ENCODE measurements around the gene NDUFS6. TPM values are rescaled to one million over a fixed set of nuclear protein-coding genes. Genes with fewer than 3 reads are reported as not detected.

The NDUFS6 gene
- total and polyA plus RNA-seq, 4 donors, result 18.0 to 67.9 (median 39.6) TPM

GRCh38 chr5:1785984-1786383 lies 15.2 kb upstream of the NDUFS6 start:
- Histone ChIP-seq H3K36me3 (ENCODE audit: control insufficient read depth in 4 of 4, insufficient read depth in 4 of 4, low read length in 4 of 4) (no peaks in the 10 kb centered on the region), H3K9ac (ENCODE audit: insufficient read depth in 1 of 2, low read length in 2 of 2) (no peak overlapping the region), H3K27ac (ENCODE audit: low read depth in 1 of 2, low read length in 1 of 2) (no peak overlapping the region), H3K9me3 (ENCODE audit: control insufficient read depth in 4 of 4, insufficient read depth in 3 of 4, low read length in 3 of 4) (peaks cover 0 to 3% (median 0%) of the 10 kb centered on the region in 4 donors), H3K27me3 (ENCODE audit: control insufficient read depth in 3 of 3, insufficient read depth in 3 of 3, low read length in 2 of 3) (peaks cover 0 to 4% (median 0%) of the 10 kb centered on the region in 3 donors), H3K4me3 (no peak overlapping the region), H3K4me1 (ENCODE audit: control insufficient read depth in 5 of 5, insufficient read depth in 5 of 5, low read length in 5 of 5) (peaks cover 0 to 14% (median 4%) of the 10 kb centered on the region in 5 donors)
- no peak for TF ChIP-seq CTCF (IDR thresholded peaks at IDR 0.05; ENCODE audit: control extremely low read depth, extremely low read depth)
- ATAC-seq (ENCODE audit: insufficient read depth, low FRiP score) (no peak), DNase-seq (peak in 1 of 3 donors; percentile 9)
- 92 to 94% methylated on average over 13 of the region's 13 CpGs for WGBS, 2 donors

GRCh38 chr5:1786621-1787471 lies 14.4 kb upstream of the NDUFS6 start:
- Histone ChIP-seq H3K36me3 (ENCODE audit: control insufficient read depth in 4 of 4, insufficient read depth in 4 of 4, low read length in 4 of 4) (no peaks in the 10 kb centered on the region), H3K9ac (ENCODE audit: insufficient read depth in 1 of 2, low read length in 2 of 2) (no peak overlapping the region), H3K4me3 (no peak overlapping the region), H3K9me3 (ENCODE audit: control insufficient read depth in 4 of 4, insufficient read depth in 3 of 4, low read length in 3 of 4) (peaks cover 0 to 3% (median 0%) of the 10 kb centered on the region in 4 donors), H3K27ac (ENCODE audit: low read depth in 1 of 2, low read length in 1 of 2) (no peak overlapping the region), H3K4me1 (ENCODE audit: control insufficient read depth in 5 of 5, insufficient read depth in 5 of 5, low read length in 5 of 5) (peaks cover 0 to 14% (median 4%) of the 10 kb centered on the region in 5 donors), H3K27me3 (ENCODE audit: control insufficient read depth in 3 of 3, insufficient read depth in 3 of 3, low read length in 2 of 3) (peaks cover 0 to 4% (median 0%) of the 10 kb centered on the region in 3 donors)
- DNase-seq (peak in 1 of 3 donors; percentile 10), ATAC-seq (ENCODE audit: insufficient read depth, low FRiP score) (no peak)
- 87 to 95% methylated on average over 28 to 29 of the region's 29 CpGs for WGBS, 2 donors
- TF ChIP-seq CTCF (IDR thresholded peaks at IDR 0.05; ENCODE audit: control extremely low read depth, extremely low read depth), result no peak

GRCh38 chr5:1787472-1788047 lies 13.6 kb upstream of the NDUFS6 start:
- Histone ChIP-seq H3K27me3 (ENCODE audit: control insufficient read depth in 3 of 3, insufficient read depth in 3 of 3, low read length in 2 of 3) (peaks cover 0 to 3% (median 0%) of the 10 kb centered on the region in 3 donors), H3K9ac (ENCODE audit: insufficient read depth in 1 of 2, low read length in 2 of 2) (no peak overlapping the region), H3K4me1 (ENCODE audit: control insufficient read depth in 5 of 5, insufficient read depth in 5 of 5, low read length in 5 of 5) (peaks cover 0 to 14% (median 2%) of the 10 kb centered on the region in 5 donors), H3K9me3 (ENCODE audit: control insufficient read depth in 4 of 4, insufficient read depth in 3 of 4, low read length in 3 of 4) (peaks cover 0 to 2% (median 0%) of the 10 kb centered on the region in 4 donors), H3K27ac (ENCODE audit: low read depth in 1 of 2, low read length in 1 of 2) (no peak overlapping the region), H3K36me3 (ENCODE audit: control insufficient read depth in 4 of 4, insufficient read depth in 4 of 4, low read length in 4 of 4) (no peaks in the 10 kb centered on the region), H3K4me3 (no peak overlapping the region)
- ATAC-seq (ENCODE audit: insufficient read depth, low FRiP score) (no peak), DNase-seq (peak in 1 of 3 donors; percentile 8)
- TF ChIP-seq CTCF (IDR thresholded peaks at IDR 0.05; ENCODE audit: control extremely low read depth, extremely low read depth), result no peak
- WGBS, 2 donors, result 85 to 88% methylated on average over 10 to 12 of the region's 12 CpGs
